HPDE6-E6E7 (cell line): Measurements from ENCODE around the gene FZD8.

ENCODE experiments used
- DNase-seq: peaks from one replicate; pipeline ENCODE4 v3.0.0; 2011; ENCODE audit warnings: missing footprints; ENCODE audit errors: extremely low spot score

Gene FZD8

DNA sequence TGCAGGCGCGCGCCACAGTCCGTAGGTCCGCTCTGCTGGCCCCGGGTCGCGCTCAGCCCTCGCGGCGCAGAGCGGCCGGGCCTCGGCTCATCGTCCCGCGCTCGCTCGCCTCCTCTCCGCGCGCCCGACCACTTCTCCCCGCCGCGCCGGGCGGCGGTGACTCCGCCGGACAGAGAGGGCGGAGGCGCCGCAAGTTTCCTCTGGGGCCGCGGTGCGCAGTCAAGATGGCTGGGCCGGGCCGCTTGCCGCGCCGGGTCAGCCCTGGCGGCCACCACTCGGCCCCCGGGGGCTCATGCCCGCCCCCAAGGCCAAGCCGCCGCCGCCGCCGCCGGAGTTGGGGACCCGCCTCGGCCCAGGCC lies 441 bp downstream of the FZD8 start:
- no peak for DNase-seq

DNA sequence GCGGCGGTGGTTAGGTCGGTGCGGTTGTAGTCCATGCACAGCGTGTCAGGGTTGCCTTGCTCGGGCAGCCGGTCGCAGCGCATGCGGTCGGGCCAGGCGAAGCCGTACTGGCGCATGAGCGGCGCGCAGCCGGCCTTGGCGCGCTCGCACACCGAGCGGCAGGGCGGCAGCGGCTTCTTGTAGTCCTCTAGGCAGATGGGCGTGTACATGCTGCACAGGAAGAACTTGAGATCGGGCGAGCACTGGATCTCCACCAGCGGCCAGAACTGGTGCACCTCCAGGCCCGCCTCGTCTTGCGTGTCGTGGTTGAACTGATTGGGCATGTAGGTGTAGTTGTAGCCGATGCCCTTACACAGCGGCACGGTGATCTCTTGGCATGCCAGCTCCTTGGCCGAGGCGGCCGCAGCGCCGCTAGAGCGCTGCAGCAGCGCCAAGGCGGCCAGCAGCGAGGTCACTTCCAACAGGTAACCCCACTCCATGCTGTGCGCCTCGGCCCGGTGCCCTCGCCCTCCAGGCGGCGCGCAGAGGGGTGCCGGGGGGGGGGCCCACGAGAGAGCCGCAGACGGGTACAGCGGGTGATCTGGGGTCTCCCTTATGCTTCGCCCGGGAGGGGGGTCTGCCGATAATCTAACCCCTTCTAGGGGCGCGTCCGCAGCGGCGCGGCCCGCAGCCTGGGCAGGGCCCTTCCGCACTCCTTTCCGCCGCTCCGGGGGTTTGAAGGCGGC lies 983 bp downstream of the FZD8 start:
- DNase-seq: no peak

DNA sequence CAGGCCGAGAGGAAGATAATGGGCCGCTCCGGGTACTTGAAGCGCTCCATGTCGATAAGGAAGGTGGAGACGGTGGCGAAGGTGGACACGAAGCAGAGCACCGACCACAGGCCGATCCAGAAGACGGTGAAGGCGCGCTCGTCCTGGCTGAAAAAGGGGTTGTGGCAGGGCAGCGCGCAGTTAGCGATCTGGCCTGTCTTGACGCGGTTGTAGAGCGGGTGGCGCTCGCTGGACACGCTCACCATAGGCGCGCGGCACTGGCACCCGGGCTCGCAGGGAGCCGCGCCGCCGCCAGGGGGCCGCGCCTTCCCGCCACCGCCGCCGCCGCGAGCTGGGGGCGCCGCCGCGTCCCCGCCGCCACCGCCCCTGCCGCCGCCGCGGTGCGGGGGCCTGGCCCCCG lies 1.6 kb downstream of the FZD8 start:
- DNase-seq: no peak

DNA sequence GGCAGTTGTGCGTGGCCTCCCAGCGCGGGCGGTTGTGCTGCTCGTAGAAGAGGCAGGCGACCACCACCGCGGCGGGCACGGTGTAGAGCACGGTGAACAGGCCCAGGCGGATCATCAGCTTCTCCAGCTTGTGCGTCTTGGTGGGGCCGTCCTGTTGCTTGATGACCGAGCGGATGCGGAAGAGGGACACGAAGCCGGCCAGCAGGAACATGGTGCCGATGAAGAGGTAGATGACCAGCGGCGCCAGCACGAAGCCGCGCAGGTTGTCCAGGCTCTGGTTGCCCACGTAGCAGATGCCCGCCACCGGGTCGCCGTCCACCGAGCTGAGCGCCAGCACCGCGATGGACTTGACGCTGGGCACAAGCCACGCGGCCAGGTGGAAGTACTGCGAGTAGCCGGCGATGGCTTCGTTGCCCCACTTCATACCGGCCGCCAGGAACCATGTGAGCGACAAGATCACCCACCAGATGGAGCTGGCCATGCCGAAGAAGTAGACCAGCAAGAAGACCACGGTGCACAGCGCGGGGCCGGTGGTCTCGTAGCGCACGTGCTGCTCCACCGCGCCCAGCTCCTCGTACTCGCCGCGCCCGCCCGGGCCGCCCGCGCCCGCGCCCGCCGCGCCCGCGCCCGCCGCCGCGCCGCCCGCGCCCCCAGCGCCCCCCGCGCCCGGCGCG lies 2.2 kb downstream of the FZD8 start:
- no peak for DNase-seq

DNA sequence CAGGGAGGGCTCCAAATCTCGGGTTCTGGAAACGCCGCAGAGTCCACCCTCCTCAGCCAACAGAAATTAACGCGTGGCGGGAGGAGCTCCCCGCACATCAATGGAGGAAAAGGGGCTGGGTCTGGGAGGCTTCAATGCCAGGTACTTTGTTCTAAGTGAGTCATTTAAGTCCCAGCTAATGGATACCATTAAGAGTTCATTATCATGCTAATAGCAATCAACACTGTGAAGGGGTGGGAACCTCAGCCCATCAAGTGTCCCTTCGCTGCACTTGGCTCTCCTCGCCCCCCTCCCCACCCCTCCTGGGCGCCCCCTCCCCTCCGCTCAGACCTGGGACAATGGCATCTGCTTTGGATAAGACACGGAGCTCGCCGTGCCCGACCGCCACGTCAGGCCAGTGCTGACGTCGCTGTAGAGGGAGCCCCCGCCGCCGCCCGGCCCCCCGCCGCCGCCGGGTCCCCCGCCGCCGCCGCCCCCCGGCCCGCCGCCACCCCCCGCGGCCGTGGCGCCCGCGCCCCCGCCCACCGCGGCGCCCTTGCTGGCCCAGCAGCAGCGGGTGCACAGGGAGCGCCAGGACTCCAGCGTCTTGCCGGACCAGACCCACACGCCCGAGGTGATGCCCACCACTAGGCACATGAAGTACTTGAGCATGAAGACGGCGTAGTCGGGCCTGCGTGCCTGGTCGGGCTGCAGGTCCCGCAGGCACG lies 2.9 kb downstream of the FZD8 start:
- no peak for DNase-seq

DNA sequence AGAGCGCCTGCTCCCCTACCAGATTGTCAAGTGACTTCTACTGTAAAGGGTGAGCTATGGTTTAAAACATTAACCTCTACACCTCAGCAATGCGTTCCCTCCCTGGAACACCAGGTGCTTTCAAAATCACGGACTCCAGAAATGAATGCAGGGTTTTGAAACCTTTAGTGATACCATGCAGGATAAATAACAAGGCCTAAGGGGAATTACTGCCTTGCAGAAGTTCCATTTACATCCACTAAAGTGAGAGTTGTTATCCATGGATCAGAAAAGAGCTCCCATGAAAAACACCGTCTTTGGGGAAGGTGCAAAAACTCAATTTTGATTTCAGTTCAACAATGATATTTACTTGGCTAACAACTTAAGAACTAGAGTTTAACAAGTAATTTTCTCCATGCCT lies 4.0 kb downstream of the FZD8 start:
- no peak for DNase-seq

DNA sequence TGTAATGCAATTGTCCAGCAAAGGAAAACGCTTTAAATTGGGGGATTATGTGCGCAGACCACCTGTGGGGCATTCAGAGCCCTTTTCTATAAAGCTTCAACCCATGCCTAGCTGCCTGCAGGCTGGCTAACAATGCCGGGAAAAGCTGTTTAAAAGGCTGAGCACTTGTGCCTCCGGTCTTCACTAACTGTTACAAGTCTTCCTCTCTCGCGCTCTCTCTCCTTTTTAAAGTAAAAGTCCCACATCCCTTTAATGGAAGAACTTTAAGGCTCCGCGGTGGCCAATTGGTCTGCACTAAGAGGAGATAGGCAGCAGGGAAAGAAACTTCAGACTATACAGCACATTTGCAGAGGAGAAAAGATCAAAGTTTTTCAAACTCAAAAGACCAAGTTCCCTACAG lies 4.6 kb downstream of the FZD8 start:
- DNase-seq: no peak

DNA sequence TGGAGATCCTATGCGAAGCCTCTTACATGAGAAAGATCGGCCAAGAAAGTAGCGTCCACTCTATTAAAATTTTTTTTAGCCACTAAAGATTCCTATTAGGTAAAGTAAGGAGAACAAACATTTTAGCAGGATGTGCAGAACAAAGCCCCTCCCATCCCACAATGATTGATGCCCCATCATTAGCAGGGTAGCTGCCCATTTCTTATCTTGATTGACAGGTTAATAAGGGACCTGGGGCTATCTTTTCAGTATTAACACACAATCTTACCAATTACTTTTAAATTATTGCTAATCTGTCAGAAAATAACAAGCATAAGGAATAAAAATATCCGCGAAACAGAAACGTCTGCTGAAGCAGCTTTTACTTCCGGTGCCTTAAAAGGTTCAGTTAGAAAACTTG lies 5.1 kb downstream of the FZD8 start:
- DNase-seq: no peak

DNA sequence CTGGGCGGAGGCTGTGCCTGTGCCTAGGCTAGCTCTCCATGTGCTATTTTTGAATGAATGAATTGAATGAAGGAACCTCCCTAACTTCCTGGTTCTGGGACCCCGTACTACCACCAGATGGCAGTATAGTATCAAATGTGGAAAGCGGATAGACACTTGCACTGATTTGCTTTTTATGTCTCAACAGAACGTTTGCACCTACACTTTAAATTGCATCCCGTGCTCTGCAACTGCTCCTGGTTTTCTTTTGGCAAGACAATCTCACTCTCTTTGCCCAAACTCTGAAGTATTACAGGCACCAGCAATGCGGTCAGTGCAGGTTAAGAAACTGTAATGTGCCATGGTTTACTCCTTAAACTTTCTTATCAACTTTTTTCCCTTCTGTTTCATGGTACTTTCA lies 6.5 kb downstream of the FZD8 start:
- no peak for DNase-seq

DNA sequence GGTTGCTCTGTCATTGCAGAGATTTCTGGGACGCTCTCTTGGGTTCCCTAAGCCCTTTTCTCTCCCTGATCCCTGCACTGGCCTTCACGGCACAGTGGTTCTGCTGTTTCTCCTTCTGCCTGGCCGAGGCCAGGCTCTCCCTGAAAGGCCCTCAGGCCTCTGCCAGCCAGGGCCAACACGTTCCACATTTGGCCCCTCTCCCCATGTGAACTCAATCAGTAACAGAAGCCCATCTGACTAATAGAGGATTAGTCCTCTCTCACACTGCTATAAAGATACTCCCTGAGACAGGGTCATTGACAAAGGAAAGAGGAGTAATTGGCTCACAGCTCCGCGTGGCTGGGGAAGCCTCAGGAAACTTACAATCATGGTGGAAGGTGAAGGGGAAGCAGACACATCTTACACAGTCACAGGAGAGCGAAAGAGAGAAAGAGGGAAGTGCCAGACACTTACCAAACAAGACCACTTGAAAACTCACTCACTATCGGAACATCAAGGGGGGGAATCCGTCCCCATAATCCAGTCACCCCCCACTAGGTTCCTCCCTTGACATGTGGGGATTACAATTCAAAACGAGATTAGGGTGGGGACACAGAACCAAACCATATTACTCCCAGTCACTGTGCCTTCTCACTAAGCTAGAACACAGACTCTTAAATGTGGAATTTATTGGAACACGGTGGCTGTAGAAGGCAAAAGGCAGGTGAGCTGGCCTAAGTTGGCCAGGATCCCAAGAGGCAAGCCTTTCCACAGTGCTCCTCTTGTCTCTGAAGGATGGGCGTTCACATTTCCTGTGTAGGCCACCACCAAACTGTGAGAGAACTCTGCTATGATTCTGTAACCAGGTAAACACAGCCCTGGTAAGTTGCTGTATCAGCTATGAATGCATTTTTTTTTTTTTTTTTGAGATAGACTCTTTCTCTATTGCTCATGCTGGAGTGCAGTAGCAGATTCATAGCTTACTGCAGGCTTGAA lies 8.8 kb downstream of the FZD8 start:
- DNase-seq: no peak

DNA sequence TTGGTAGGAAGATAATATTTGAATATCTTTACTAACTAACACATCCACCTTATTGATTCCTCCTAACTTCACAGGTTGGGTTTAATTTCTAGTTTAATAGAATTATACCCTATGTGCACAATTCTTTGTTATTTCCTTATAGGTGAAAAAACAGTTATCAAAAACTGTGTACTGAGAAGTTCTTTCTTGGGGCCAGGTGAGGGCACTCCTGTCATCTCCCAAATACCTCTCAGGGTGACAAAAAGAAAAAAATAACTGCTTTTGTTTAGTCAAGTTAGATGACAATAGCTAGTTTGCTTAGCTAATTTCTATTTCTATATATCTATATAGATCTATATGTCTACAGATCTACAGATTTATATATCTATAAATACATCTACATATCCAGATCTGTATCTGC lies 10.1 kb downstream of the FZD8 start:
- no peak for DNase-seq

DNA sequence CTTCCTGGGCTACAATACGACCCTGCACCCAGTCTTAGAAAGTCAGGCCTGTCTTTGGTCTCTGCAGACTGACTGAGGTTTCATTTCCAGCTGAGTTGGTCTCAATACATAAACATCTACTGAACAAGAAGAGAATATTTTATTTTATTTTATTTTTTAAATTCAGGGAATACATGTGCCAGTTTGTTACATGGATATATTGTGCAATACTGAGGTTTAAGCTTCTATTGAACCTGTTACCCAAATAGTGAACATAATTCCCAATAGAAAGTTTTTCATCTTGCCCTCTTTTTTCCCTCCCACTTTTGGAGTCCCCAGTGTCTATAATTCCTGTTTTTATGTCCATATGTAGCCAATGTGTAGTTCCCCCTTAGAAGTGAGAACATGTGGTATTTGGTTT lies 10.7 kb downstream of the FZD8 start:
- DNase-seq: no peak

DNA sequence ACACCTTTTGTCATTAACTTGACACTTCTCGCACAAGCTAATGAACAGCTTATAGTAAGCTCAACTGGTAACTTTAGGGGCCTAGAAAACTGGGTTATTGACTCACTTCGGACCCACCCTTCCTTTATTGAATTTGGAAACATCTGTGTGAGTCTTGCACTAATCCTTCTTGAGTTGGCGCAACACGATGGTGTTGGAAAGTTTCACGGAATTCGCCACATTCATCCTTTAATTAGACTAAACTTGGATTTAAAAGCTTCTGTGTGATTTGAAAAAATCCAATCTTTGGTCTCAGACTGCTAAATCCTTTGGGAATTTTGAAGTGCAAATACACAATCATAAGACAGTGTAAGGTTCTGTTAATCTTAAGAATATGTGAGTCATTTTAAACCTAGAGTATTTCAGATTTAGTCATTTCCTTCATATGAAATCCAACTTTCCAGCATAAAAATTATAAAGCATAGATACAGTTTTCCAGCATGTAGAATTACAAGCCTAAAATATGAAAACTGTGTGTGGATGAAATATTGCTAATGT lies 15.1 kb downstream of the FZD8 start:
- no peak for DNase-seq

DNA sequence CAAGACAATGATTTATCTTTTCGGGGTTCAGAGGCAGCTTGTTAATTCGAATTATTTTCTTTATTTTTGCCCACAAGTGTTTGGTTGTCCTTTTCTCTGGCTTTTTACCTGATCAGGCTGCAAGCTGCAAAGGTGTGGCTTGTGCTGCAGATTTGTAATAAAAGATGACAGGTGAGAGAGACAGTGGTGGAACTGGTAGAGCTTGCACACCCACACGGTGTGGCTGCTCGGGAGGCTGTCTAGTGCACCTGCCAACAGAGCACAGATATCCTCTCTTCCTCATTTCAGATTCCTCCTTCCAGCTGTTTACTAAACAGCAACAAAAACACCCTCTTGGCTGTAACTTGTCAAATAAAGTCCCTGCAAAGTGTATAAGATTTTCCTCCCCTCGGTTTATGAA lies 27.8 kb downstream of the FZD8 start:
- no peak for DNase-seq

DNA sequence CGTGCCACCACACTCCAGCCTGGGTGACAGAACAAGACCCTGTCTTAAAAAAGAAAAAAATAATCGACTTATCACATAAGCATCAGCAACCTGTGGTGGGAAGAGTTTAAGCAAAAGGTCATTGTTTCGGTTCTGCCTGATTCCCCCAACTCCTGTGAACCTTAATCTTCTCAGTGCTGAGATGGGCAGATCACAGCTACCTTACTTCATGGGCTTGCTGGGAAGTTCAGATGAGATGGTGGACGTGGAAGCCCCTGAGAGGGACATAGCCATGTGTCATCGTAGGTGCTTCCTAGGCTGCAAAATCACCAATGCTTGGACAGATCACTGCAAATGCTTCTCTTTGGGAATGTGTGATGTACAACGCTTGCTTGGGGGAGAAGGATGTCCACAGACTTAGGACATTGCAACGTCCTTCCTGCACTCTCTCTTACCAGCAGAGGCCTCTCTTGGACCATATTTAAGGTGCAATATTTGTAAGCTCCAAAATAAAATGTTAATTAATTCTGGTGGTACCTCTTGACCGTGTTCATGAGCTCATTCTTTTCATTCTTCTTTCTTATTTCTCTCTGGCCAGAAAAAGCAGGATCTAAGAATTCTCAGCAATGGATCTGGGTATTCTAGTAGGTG lies 28.4 kb downstream of the FZD8 start:
- DNase-seq: no peak

DNA sequence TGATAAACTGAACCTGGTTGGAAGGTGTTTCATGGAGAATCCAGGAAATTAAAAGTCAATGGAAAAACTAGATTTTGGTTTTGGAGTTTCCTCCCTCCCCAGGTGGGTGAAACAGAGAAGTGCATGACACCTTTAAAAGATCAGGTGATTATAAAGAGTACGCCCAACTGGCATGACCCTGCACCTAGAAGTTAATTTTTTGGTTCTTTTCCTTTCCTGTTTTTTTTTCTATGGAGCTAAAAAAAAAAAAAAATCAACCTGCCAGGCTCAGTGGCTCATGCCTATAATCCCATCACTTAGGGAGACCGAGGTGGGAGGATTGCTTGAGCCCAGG lies 29.0 kb downstream of the FZD8 start:
- DNase-seq: no peak

DNA sequence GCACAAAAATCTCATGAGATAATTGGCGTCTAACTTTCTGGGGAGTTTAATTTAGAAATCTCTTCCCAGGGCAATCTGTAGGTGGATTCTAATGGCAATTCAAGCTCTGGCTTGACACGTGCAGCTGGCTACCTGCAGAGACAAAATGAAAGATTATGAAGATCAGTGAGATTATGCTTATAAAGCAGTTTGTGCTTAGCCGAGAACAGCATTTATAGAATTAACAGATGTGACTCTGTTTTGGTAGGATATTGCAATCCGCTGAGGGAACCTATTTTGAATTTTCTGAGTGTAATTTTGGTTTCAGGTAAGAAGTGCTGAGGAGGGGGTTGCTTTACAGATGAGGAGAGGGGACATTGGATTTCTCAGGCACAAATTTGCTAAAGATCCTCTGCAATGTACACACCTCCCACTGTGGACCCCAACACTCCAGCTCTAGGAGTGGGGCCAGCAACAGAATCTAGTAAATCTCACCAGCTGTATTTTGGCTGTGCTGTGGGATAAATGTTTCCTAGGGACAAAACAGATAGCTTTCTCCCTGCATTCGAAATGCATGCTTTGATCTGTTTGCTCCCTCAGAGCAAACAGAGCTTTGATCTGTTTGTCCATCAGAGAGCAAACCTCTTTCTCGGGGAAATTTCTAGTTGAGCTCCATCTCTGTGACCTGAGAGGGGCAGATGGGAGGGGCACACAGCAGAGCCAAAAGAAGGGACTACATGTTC lies 29.6 kb downstream of the FZD8 start:
- no peak for DNase-seq

DNA sequence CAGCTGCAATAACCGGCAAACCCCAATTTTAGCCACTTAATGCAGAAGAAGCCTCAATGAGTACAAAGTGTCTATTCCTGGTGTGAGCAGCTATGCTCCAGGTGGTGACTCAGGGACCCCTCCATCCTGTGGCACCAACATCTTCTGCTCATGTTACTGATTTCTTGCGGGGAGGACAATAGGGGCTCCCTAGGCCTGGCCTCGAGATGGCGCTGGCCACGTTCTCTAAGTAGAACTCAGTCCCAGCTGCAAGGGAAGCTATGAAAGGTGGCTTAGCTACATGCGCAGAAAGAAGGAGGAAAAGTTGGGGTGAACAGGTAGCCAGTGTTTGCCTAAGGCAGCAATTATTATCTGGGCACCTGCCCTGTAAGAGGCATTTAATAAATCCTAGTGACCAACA lies 30.3 kb downstream of the FZD8 start:
- no peak for DNase-seq

DNA sequence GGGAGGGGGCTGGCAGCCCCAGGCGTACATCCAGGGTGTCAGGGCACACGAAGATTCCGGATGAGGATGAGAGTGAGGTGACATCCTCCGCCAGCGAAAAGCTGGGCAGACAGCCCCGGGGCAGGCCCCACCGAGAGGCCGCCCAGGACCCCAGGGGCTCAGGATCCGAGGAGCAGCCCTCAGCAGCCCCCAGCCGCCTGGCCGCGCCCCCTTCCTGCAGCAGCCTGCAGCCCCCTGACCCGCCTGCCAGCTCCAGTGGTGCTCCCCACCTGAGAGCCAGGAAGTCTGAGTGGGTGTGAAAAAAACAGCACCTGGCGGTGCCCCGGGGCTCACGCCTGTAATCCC lies 33.8 kb downstream of the FZD8 start:
- DNase-seq: no peak

DNA sequence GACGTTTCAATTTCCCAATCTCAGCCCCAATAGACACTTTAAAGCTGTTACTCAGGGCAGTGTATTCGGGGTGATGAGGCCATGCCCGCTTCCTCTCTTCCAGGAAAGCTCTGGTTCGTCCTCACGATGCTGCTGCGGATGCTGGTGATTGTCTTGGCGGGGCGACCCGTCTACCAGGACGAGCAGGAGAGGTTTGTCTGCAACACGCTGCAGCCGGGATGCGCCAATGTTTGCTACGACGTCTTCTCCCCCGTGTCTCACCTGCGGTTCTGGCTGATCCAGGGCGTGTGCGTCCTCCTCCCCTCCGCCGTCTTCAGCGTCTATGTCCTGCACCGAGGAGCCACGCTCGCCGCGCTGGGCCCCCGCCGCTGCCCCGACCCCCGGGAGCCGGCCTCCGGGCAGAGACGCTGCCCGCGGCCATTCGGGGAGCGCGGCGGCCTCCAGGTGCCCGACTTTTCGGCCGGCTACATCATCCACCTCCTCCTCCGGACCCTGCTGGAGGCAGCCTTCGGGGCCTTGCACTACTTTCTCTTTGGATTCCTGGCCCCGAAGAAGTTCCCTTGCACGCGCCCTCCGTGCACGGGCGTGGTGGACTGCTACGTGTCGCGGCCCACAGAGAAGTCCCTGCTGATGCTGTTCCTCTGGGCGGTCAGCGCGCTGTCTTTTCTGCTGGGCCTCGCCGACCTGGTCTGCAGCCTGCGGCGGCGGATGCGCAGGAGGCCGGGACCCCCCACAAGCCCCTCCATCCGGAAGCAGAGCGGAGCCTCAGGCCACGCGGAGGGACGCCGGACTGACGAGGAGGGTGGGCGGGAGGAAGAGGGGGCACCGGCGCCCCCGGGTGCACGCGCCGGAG lies 34.4 kb downstream of the FZD8 start:
- DNase-seq: no peak
